Activated T-cell treated with anti-CD3 and anti-CD28 coated beads, Interleukin-2, amount 50 U/mL, for 24 hours (primary cell): Measurements from ENCODE around the gene EXOSC7.
A peak's percentile ranks its signal among the peaks of the same experiment; 100 is the strongest.
"Not testable (repeated sequence)": the region's sequence is repeated elsewhere in the genome, so short reads cannot be mapped to it uniquely, and the experiment has no call there.

ENCODE experiments used
- DNase-seq: peaks from one replicate; pipeline ENCODE4 v3.0.0-alpha.2; 2020
- H3K27ac Mint-ChIP-seq: 2 replicates; pipeline ENCODE4 v1.8.0; 2020; ENCODE audit warnings: mild to moderate bottlenecking, mixed read lengths
- H3K27me3 Mint-ChIP-seq: 2 replicates; pipeline ENCODE4 v1.8.0; 2020; ENCODE audit warnings: mixed read lengths
- H3K36me3 Mint-ChIP-seq: 2 replicates; pipeline ENCODE4 v1.8.0; 2020; ENCODE audit warnings: low read depth, mixed read lengths
- H3K4me1 Mint-ChIP-seq: 2 replicates; pipeline ENCODE4 v1.8.0; 2020; ENCODE audit warnings: low read depth, mixed read lengths
- H3K4me3 Mint-ChIP-seq: 2 replicates; pipeline ENCODE4 v1.8.0; 2020; ENCODE audit warnings: mild to moderate bottlenecking, moderate library complexity, mixed read lengths
- H3K9me3 Mint-ChIP-seq: 2 replicates; pipeline ENCODE4 v1.8.0; 2020; ENCODE audit warnings: mixed read lengths

The EXOSC7 gene

GRCh38 chr3:44976002-44976815 lies at the start of gene EXOSC7, which contains the start of gene ZDHHC3:
Gene EXOSC7, plus strand, starts transcription at chr3:44976244. Its CDS starts 34 bp downstream, at chr3:44976278.
Gene ZDHHC3, minus strand, starts transcription at chr3:44976174. Its CDS starts 16,738 bp downstream, at chr3:44959436.
- peak within 1 kb of the TSS; percentile 96 for H3K27ac Mint-ChIP-seq
- peak within 1 kb of the TSS; percentile 98 for H3K4me3 Mint-ChIP-seq
- DNase-seq, result peak; percentile 88
- no peaks in the 10 kb centered on the region for H3K9me3 Mint-ChIP-seq
- no peaks in the 10 kb centered on the region for H3K27me3 Mint-ChIP-seq
- H3K36me3 Mint-ChIP-seq, result peaks cover 60% of the 10 kb centered on the region
- peaks cover 65% of the 10 kb centered on the region for H3K4me1 Mint-ChIP-seq

- no peak overlapping the region for H3K4me3 Mint-ChIP-seq
- no peak overlapping the region for H3K27ac Mint-ChIP-seq
- no peaks in the 10 kb centered on the region for H3K27me3 Mint-ChIP-seq
- peaks cover 89% of the 10 kb centered on the region for H3K36me3 Mint-ChIP-seq
- no peak for DNase-seq
- no peaks in the 10 kb centered on the region for H3K9me3 Mint-ChIP-seq
- no peaks in the 10 kb centered on the region for H3K4me1 Mint-ChIP-seq
These were observed 49.1 kb upstream of the EXOSC7 start for GRCh38 chr3:44926921-44927320.

GRCh38 chr3:44927371-44927770 lies 48.7 kb upstream of the EXOSC7 start:
- H3K36me3 Mint-ChIP-seq, result peaks cover 89% of the 10 kb centered on the region
- H3K27me3 Mint-ChIP-seq, result no peaks in the 10 kb centered on the region
- H3K27ac Mint-ChIP-seq, result no peak overlapping the region
- H3K4me3 Mint-ChIP-seq, result no peak overlapping the region
- H3K4me1 Mint-ChIP-seq, result no peaks in the 10 kb centered on the region
- no peak for DNase-seq
- H3K9me3 Mint-ChIP-seq, result no peaks in the 10 kb centered on the region

- Mint-ChIP-seq H3K36me3 (peaks cover 95% of the 10 kb centered on the region), H3K9me3 (no peaks in the 10 kb centered on the region), H3K4me1 (no peaks in the 10 kb centered on the region), H3K4me3 (no peak overlapping the region), H3K27me3 (no peaks in the 10 kb centered on the region), H3K27ac (no peak overlapping the region)
- no peak for DNase-seq
These were observed 46.3 kb upstream of the EXOSC7 start for GRCh38 chr3:44929782-44930181.

GRCh38 chr3:44930911-44931310 lies 45.1 kb upstream of the EXOSC7 start:
- no peaks in the 10 kb centered on the region for H3K27me3 Mint-ChIP-seq
- H3K9me3 Mint-ChIP-seq, result no peaks in the 10 kb centered on the region
- peaks cover 95% of the 10 kb centered on the region for H3K36me3 Mint-ChIP-seq
- H3K27ac Mint-ChIP-seq, result no peak overlapping the region
- no peaks in the 10 kb centered on the region for H3K4me1 Mint-ChIP-seq
- no peak for DNase-seq
- H3K4me3 Mint-ChIP-seq, result no peak overlapping the region

GRCh38 chr3:44931791-44932190 lies 44.3 kb upstream of the EXOSC7 start:
- no peak for DNase-seq
- Mint-ChIP-seq H3K9me3 (no peaks in the 10 kb centered on the region), H3K27ac (no peak overlapping the region), H3K36me3 (peaks cover 95% of the 10 kb centered on the region), H3K27me3 (no peaks in the 10 kb centered on the region), H3K4me1 (peaks cover 6% of the 10 kb centered on the region), H3K4me3 (no peak overlapping the region)

- H3K27me3 Mint-ChIP-seq, result no peaks in the 10 kb centered on the region
- H3K9me3 Mint-ChIP-seq, result no peaks in the 10 kb centered on the region
- H3K4me1 Mint-ChIP-seq, result peaks cover 6% of the 10 kb centered on the region
- no peak overlapping the region for H3K4me3 Mint-ChIP-seq
- DNase-seq, result no peak
- peaks cover 95% of the 10 kb centered on the region for H3K36me3 Mint-ChIP-seq
- H3K27ac Mint-ChIP-seq, result no peak overlapping the region
These were observed 43.8 kb upstream of the EXOSC7 start for GRCh38 chr3:44932271-44932670.

- H3K4me1 Mint-ChIP-seq, result peaks cover 6% of the 10 kb centered on the region
- no peak for DNase-seq
- H3K27ac Mint-ChIP-seq, result no peak overlapping the region
- H3K27me3 Mint-ChIP-seq, result no peaks in the 10 kb centered on the region
- H3K4me3 Mint-ChIP-seq, result no peak overlapping the region
- peaks cover 94% of the 10 kb centered on the region for H3K36me3 Mint-ChIP-seq
- H3K9me3 Mint-ChIP-seq, result no peaks in the 10 kb centered on the region
These were observed 42.8 kb upstream of the EXOSC7 start for GRCh38 chr3:44932986-44933944.

- no peak for DNase-seq
- no peak overlapping the region for H3K4me3 Mint-ChIP-seq
- H3K27me3 Mint-ChIP-seq, result no peaks in the 10 kb centered on the region
- no peaks in the 10 kb centered on the region for H3K9me3 Mint-ChIP-seq
- peaks cover 6% of the 10 kb centered on the region for H3K4me1 Mint-ChIP-seq
- H3K27ac Mint-ChIP-seq, result no peak overlapping the region
- H3K36me3 Mint-ChIP-seq, result peaks cover 90% of the 10 kb centered on the region
These were observed 36.4 kb upstream of the EXOSC7 start for GRCh38 chr3:44939581-44940036.

GRCh38 chr3:44942202-44942921 lies 33.7 kb upstream of the EXOSC7 start:
- Mint-ChIP-seq H3K27me3 (no peaks in the 10 kb centered on the region), H3K4me3 (no peak overlapping the region), H3K4me1 (no peaks in the 10 kb centered on the region), H3K36me3 (peaks cover 81% of the 10 kb centered on the region), H3K27ac (no peak overlapping the region), H3K9me3 (no peaks in the 10 kb centered on the region)
- no peak for DNase-seq

- no peak for DNase-seq
- Mint-ChIP-seq H3K36me3 (peaks cover 37% of the 10 kb centered on the region), H3K27me3 (no peaks in the 10 kb centered on the region), H3K27ac (no peak overlapping the region), H3K4me1 (peaks cover 10% of the 10 kb centered on the region), H3K9me3 (no peaks in the 10 kb centered on the region), H3K4me3 (no peak overlapping the region)
These were observed 27.8 kb upstream of the EXOSC7 start for GRCh38 chr3:44948239-44948638.

GRCh38 chr3:44949770-44950169 lies 26.3 kb upstream of the EXOSC7 start:
- H3K9me3 Mint-ChIP-seq, DNase-seq, H3K27ac Mint-ChIP-seq, H3K4me3 Mint-ChIP-seq, H3K27me3 Mint-ChIP-seq: not testable (repeated sequence)
- Mint-ChIP-seq H3K4me1 (peaks cover 11% of the 10 kb centered on the region), H3K36me3 (peaks cover 38% of the 10 kb centered on the region)

- Mint-ChIP-seq H3K4me1 (peaks cover 11% of the 10 kb centered on the region), H3K27me3 (no peaks in the 10 kb centered on the region), H3K9me3 (no peaks in the 10 kb centered on the region), H3K4me3 (no peak overlapping the region), H3K27ac (no peak overlapping the region), H3K36me3 (peaks cover 33% of the 10 kb centered on the region)
- DNase-seq, result no peak
These were observed 25.7 kb upstream of the EXOSC7 start for GRCh38 chr3:44950275-44950734.

GRCh38 chr3:44952689-44953088 lies 23.4 kb upstream of the EXOSC7 start:
- H3K27ac Mint-ChIP-seq, result no peak overlapping the region
- H3K4me1 Mint-ChIP-seq, result peaks cover 11% of the 10 kb centered on the region
- peaks cover 38% of the 10 kb centered on the region for H3K36me3 Mint-ChIP-seq
- H3K4me3 Mint-ChIP-seq, result no peak overlapping the region
- H3K27me3 Mint-ChIP-seq, result no peaks in the 10 kb centered on the region
- DNase-seq, result no peak
- H3K9me3 Mint-ChIP-seq, result no peaks in the 10 kb centered on the region
